Skeletal muscle satellite cell (primary cell): ENCODE measurements around the gene ESR2.

Experiments
- H3K27me3 ChIP-seq: 2 replicates; pipeline ENCODE4 v1.7.0; 2013; ENCODE audit warnings: low read length; ENCODE audit not compliant: control insufficient read depth, insufficient read depth
- H3K36me3 ChIP-seq: 2 replicates; pipeline ENCODE4 v1.7.0; 2013; ENCODE audit warnings: mild to moderate bottlenecking, control low read depth, low read length; ENCODE audit not compliant: insufficient read depth
- H3K4me1 ChIP-seq: 2 replicates; pipeline ENCODE4 v1.7.0; 2013; ENCODE audit warnings: low read length; ENCODE audit not compliant: control insufficient read depth, insufficient read depth
- H3K4me2 ChIP-seq: 2 replicates; pipeline ENCODE4 v1.7.0; 2013; ENCODE audit warnings: mild to moderate bottlenecking, low read length
- H3K4me3 ChIP-seq: 2 replicates; pipeline ENCODE4 v1.7.0; 2013; ENCODE audit warnings: low read length
- H3K9ac ChIP-seq: 2 replicates; pipeline ENCODE4 v1.7.0; 2013; ENCODE audit warnings: mild to moderate bottlenecking, low read depth, low read length, moderate library complexity
- H3K9me3 ChIP-seq: replicated peaks from 2 replicates; pipeline ENCODE4 v1.7.0; 2013; ENCODE audit warnings: mild to moderate bottlenecking, control low read depth, low read length

The ESR2 gene

GRCh38 chr14:64260418-64260817 is 33.8 kb downstream of the ESR2 start:
- no peak overlapping the region for H3K4me3 ChIP-seq
- no peaks in the 10 kb centered on the region for H3K4me1 ChIP-seq
- H3K36me3 ChIP-seq, result no peaks in the 10 kb centered on the region
- no peak overlapping the region for H3K9ac ChIP-seq
- no peaks in the 10 kb centered on the region for H3K9me3 ChIP-seq
- H3K4me2 ChIP-seq, result no peak overlapping the region
- no peaks in the 10 kb centered on the region for H3K27me3 ChIP-seq

GRCh38 chr14:64255756-64256155 is 38.4 kb downstream of the ESR2 start:
- Histone ChIP-seq H3K4me2 (no peak overlapping the region), H3K9me3 (no peaks in the 10 kb centered on the region), H3K4me3 (no peak overlapping the region), H3K4me1 (peaks cover 13% of the 10 kb centered on the region), H3K36me3 (no peaks in the 10 kb centered on the region), H3K9ac (no peak overlapping the region), H3K27me3 (no peaks in the 10 kb centered on the region)

GRCh38 chr14:64253672-64254071 is 40.5 kb downstream of the ESR2 start:
- Histone ChIP-seq H3K27me3 (no peaks in the 10 kb centered on the region), H3K4me2 (peak overlapping the region; percentile 34), H3K9me3 (no peaks in the 10 kb centered on the region), H3K4me3 (no peak overlapping the region), H3K9ac (no peak overlapping the region), H3K4me1 (peaks cover 13% of the 10 kb centered on the region), H3K36me3 (no peaks in the 10 kb centered on the region)

- Histone ChIP-seq H3K4me1 (peaks cover 11% of the 10 kb centered on the region), H3K4me2 (no peak overlapping the region), H3K27me3 (no peaks in the 10 kb centered on the region), H3K4me3 (no peak overlapping the region), H3K9ac (no peak overlapping the region), H3K36me3 (no peaks in the 10 kb centered on the region), H3K9me3 (no peaks in the 10 kb centered on the region)
Measured at GRCh38 chr14:64249363-64249762, 44.8 kb downstream of the ESR2 start.

- Histone ChIP-seq H3K36me3 (no peaks in the 10 kb centered on the region), H3K9me3 (no peaks in the 10 kb centered on the region), H3K4me3 (no peak overlapping the region), H3K4me2 (no peak overlapping the region), H3K9ac (no peak overlapping the region), H3K27me3 (no peaks in the 10 kb centered on the region), H3K4me1 (peaks cover 4% of the 10 kb centered on the region)
Measured at GRCh38 chr14:64248689-64249088, 45.5 kb downstream of the ESR2 start.

- H3K9me3 ChIP-seq, result no peaks in the 10 kb centered on the region
- no peaks in the 10 kb centered on the region for H3K4me1 ChIP-seq
- no peaks in the 10 kb centered on the region for H3K27me3 ChIP-seq
- no peaks in the 10 kb centered on the region for H3K36me3 ChIP-seq
- no peak overlapping the region for H3K4me3 ChIP-seq
- H3K4me2 ChIP-seq, result no peak overlapping the region
- H3K9ac ChIP-seq, result no peak overlapping the region
Measured at GRCh38 chr14:64247195-64247594, 47.0 kb downstream of the ESR2 start.

- Histone ChIP-seq H3K27me3 (no peaks in the 10 kb centered on the region), H3K4me1 (no peaks in the 10 kb centered on the region), H3K9ac (no peak overlapping the region), H3K4me2 (no peak overlapping the region), H3K9me3 (no peaks in the 10 kb centered on the region), H3K36me3 (no peaks in the 10 kb centered on the region), H3K4me3 (no peak overlapping the region)
Measured at GRCh38 chr14:64246688-64247087, 47.5 kb downstream of the ESR2 start.

GRCh38 chr14:64245491-64245890 is 48.7 kb downstream of the ESR2 start:
- H3K4me1 ChIP-seq, result no peaks in the 10 kb centered on the region
- H3K4me3 ChIP-seq, result no peak overlapping the region
- H3K36me3 ChIP-seq, result no peaks in the 10 kb centered on the region
- no peak overlapping the region for H3K4me2 ChIP-seq
- no peaks in the 10 kb centered on the region for H3K27me3 ChIP-seq
- H3K9ac ChIP-seq, result no peak overlapping the region
- H3K9me3 ChIP-seq, result no peaks in the 10 kb centered on the region

- Histone ChIP-seq H3K4me2 (no peak overlapping the region), H3K9ac (no peak overlapping the region), H3K4me1 (no peaks in the 10 kb centered on the region), H3K4me3 (no peak overlapping the region), H3K27me3 (no peaks in the 10 kb centered on the region), H3K36me3 (no peaks in the 10 kb centered on the region), H3K9me3 (no peaks in the 10 kb centered on the region)
Measured at GRCh38 chr14:64244279-64244678, 49.9 kb downstream of the ESR2 start.

GRCh38 chr14:64238631-64239030 is 55.5 kb downstream of the ESR2 start:
- no peaks in the 10 kb centered on the region for H3K36me3 ChIP-seq
- peaks cover 7% of the 10 kb centered on the region for H3K27me3 ChIP-seq
- peaks cover 13% of the 10 kb centered on the region for H3K4me1 ChIP-seq
- H3K9ac ChIP-seq, result no peak overlapping the region
- no peaks in the 10 kb centered on the region for H3K9me3 ChIP-seq
- H3K4me3 ChIP-seq, result no peak overlapping the region
- H3K4me2 ChIP-seq, result no peak overlapping the region

- no peak overlapping the region for H3K4me2 ChIP-seq
- H3K9me3 ChIP-seq, result no peaks in the 10 kb centered on the region
- H3K4me1 ChIP-seq, result peaks cover 18% of the 10 kb centered on the region
- no peak overlapping the region for H3K9ac ChIP-seq
- peaks cover 7% of the 10 kb centered on the region for H3K27me3 ChIP-seq
- H3K36me3 ChIP-seq, result no peaks in the 10 kb centered on the region
- no peak overlapping the region for H3K4me3 ChIP-seq
Measured at GRCh38 chr14:64238049-64238448, 56.1 kb downstream of the ESR2 start.

GRCh38 chr14:64235652-64236640 is 58.2 kb downstream of the ESR2 start:
- no peak overlapping the region for H3K4me2 ChIP-seq
- no peak overlapping the region for H3K9ac ChIP-seq
- H3K27me3 ChIP-seq, result peaks cover 7% of the 10 kb centered on the region
- no peak overlapping the region for H3K4me3 ChIP-seq
- no peaks in the 10 kb centered on the region for H3K9me3 ChIP-seq
- H3K4me1 ChIP-seq, result peaks cover 35% of the 10 kb centered on the region
- H3K36me3 ChIP-seq, result no peaks in the 10 kb centered on the region
